Stimulated activated CD8-positive, alpha-beta memory T cell treated with anti-CD3 and anti-CD28 coated beads, Interleukin-15, amount 100 ng/mL, for 1 hour (primary cell): Measurements from ENCODE around the gene KSR1.
"Not testable (repeated sequence)": the region's sequence is repeated elsewhere in the genome, so short reads cannot be mapped to it uniquely, and the experiment has no call there.

ENCODE experiments used
- DNase-seq: peaks from one replicate; pipeline ENCODE4 v3.0.0-alpha.2; 2020; ENCODE audit warnings: low read depth

Gene KSR1

DNA sequence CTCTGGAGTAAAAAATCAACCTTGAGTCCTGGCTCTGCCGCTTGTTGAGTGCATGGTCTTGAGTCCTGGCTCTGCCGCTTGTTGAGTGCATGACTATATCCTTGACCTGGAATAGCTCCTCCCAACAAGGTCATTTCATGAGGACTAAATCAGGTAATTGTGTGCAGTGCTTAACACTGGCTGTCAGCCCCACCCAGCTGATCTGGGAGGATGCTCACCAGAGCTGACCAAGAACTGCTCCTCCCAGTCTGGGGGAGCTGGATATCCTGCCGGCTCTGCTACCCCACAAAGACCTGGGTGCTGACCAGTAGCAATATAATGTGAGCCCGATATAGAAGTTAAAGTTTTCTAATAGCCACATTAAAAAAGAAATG, 154.0 kb downstream of the KSR1 start:
- no peak for DNase-seq

DNA sequence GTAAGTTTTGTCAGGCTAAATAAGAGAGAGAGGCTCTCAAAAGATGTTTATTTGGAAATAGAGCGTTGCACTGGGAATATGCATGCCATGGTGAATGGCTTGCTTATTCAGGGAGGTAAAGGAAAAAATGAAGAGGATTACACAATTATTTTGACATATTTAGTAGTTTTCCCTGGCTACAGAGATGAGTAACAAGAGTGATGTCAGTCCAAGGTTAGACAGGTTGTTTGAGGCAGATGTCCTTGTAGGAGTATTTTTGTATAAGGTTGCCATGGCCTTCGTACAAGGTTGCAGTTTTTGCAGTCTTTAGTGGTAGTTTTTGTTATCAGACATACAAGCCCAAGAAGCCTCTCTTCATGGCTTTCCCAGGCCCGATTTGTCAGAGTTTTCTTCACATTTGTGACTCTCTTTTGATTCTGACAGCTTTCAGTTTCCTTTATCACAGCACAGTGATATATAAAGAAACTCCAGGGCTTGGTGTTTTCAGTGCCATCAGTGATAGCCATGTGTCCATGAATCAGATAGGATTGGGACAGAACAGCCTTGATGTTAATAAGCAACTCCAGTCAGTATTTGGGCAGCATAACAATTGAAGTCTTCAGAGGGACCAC, 156.0 kb downstream of the KSR1 start:
- DNase-seq: no peak

DNA sequence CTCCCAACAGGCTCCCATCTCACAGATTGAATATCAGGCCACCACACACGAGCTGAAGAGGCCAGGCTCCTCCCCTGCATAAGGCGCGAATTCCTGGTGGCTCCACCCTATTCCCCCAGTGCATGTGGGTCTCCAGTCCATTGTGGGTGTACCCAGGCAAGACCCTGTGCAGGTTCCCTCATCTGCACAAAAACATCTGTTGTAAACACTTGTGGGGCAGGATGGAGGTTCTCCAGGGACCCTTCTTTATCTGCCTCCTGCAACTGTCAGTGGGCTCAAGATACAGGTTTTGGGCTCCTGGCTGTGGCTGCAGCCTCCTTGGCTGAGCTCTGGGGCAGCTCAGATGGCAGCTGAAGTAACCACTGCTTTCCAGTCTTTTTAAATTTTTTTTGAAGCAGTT, 157.2 kb downstream of the KSR1 start:
- DNase-seq: no peak

DNA sequence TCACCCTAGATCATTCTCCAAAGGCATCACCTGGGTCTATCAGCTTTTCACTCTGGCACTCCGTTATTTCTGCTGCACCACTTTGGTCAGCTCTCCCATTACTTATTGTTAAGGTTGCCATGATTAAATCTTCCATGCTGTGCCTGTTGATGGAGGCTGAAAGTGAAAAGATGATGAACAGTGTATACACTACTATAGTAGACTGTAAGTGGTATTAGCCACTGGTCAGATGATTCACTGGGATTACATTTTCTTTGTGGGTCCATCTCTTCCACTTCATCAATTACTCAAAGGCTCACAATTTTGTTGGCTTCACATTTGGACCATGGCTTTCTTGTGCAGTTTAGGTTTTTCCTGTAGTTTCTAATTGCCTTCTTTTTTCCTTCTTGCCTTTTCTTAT, 158.9 kb downstream of the KSR1 start:
- DNase-seq: no peak

DNA sequence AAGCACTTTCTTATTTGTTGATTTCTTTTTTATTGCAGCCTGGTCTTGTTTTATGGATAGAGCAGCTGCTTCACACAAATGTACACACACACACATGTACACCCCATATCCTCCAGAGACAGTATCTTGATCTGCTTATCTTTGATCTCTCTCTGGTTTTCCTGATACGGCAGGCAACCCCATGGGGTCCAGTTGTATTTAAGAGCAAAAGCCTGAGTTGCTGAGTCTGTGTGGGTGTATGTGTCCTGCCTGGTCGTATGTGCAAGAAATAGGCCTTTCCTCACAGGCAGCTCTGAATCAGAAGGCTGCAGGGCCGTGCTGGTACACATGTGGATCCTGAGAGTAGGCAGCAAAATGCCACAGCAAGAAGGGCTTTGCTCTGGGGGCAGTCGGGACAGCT, 160.2 kb downstream of the KSR1 start:
- DNase-seq: no peak

DNA sequence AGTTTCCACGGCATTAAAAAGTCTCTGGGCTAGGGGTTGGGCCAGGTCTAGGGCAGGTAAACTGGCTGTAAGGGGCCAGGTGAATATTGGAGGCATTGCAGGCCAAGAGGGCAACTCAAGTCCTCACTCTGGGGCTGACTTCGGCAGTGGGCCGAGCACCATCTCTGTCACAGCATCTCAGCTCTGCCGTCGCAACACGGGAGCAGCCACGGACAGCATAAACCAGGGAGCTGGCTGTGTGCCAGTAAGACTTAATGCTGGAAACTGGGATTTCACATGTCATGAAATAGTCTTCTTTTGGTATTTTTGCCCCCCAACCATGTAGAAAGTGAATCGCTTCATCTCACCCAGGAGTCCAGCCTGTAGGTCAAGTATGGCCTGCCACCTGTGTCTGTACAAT, 162.2 kb downstream of the KSR1 start:
- no peak for DNase-seq

DNA sequence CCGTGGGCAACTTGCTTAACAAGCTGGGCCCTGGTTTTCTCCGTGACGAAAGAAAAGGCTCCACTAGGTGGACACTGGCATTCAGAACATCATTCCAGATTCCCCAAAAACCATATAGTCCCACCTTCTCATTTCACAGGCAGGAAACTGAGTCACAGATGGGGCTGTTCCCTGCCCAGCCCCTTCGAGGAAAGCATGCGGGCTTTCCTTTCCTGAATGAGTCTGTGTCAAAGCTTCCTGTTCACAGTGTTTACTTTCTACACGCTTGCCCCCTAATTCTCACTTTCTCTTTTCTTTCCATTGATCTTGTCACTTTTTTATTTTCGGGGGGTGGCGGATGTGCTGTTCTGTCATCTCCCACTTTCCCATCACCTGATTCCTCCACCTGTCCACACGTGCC, 164.5 kb downstream of the KSR1 start:
- DNase-seq: no peak

DNA sequence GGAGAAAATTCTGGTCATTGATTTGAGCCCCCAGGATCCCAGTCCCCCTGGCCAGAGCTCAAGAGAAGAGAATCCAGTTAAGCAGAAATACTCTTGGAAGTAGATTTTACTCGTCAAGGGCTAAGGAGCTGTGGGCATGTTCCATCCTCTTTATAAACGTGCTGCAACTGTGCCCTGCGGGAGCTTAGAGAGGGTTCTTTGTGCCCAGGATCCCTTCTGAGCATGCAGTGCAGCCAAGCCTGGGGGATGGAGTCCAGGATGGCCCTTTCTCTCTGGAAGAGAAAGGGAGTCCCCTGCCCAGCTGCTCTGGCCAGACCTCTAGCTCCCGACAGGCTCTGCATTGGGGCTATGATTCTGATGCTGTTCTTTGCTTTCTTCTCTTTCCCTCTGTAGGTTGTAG, 165.3 kb downstream of the KSR1 start:
- DNase-seq: no peak

DNA sequence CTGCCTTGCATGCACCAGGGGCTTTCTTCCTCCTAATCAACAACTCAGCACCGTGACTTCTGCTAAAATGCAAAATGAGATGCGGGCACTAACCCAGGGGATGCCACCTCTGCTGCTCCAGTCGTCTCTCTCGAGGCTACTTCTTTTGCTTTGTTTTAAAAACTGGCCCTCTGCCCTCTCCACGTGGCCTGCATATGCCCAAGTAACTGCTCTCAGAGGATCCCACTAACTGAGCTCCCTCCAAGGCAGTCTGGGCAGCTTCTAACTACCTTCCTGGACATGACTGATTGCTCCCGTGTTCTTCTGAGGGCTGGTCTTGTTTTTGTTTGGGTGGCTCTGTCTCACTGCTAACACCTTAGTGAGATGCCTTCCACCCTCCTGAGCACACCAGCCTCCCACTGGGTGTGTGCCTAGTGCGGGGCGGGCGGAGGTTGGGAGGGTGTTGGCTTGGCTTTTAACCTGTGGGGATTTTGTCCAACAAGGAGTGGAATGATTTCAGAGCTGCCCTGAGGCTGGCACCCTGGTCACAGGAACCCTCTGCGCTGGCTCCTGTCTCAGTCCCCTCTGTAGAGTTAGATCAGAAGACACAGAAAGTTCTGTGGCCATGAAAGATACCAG, 165.8 kb downstream of the KSR1 start:
- no peak for DNase-seq

DNA sequence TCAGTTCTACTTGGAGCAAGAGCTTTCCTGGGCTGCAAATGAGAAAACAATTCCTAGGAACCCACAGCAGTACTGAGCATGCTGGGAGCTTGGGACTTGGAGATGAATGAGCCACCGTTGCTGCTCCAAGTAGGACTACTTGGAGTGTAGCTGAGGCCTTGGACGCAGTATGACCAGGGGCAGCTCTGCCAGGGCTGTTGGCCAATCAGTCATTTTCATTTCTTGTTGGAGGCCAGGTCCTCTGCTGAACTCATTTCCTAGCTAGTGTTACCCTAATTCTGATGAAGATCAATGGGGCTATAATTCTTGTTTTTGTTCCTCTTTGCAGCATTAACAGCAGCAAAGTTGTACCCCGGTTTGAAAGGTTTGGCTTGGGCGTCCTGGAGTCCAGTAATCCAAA, 166.7 kb downstream of the KSR1 start:
- no peak for DNase-seq

DNA sequence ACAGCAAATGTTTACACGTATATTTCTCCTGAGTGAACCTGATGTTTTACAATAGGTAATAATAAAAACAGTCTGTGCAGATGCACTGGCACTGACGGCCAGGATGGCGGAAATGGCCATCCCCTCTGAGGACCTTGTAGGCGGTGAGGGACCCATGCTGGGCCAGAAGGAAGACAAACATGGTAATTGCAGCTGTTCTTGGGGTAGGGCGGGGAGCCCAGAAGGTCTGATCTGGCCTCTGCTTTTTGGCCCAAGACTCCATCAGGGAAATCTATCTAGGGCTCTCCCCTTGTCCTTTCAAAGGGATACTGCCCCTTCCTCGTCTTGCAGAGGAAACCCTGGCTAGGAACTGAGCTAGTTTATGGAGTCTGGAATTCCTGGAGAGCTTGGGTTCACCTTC, 167.4 kb downstream of the KSR1 start:
- DNase-seq: no peak

DNA sequence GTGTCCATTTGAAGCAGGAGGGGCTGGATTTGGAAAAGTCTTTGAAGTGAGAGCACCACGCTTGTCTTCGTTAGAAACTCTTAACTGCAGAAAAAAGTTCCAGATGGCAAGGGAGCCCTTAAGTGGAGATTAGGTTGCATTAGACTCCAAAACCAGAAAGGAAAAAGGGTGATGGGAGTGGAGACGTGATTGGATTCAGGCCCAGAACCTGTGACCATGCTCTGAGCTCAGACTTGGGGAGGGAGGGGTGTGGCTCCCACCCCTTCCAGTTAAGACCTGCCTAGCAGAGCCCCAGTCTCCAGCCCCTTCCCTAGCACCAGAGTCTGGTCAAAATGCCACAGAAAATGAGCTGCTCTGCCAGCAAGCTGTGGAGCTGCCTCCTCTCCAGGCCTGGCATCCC, 168.3 kb downstream of the KSR1 start:
- DNase-seq: no peak

DNA sequence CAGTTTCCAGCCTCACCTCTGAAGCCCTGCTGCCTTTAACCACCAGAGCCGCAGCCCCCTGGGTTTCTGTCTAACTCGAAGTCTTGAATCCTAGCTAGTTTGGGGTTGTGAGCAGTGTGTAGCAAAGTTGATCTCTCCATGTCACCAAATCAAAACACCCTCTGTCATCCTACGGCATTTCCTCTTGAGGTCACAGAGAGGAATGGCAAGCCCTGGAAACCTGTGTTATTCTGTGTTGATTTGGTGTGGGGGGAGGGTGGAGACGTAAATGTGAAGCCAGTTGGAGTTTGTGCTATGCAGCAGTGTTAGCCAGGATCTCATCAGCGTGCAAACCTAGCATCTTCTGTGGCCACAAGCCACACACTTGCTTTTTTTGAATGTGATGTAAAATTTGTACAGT, 169.6 kb downstream of the KSR1 start:
- DNase-seq: no peak

DNA sequence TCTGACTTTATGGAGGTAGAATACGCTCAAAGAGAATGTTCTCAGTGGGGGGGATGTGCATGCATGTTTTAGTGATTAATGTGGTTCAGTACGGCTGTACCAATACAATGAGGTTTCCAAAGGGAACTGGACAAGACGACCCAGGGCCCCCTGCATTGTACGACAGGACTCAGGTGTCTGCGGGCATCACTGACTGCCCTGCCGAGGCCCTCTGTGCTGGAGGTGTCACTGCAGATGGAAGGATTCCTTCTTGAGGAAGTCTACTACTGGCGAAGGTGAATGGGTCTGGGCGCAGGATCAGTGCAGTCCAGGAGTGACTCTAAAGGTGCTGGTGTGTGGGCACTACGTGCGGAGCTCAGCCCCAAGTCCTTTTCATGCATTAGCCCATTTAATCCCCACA, 171.3 kb downstream of the KSR1 start:
- no peak for DNase-seq

DNA sequence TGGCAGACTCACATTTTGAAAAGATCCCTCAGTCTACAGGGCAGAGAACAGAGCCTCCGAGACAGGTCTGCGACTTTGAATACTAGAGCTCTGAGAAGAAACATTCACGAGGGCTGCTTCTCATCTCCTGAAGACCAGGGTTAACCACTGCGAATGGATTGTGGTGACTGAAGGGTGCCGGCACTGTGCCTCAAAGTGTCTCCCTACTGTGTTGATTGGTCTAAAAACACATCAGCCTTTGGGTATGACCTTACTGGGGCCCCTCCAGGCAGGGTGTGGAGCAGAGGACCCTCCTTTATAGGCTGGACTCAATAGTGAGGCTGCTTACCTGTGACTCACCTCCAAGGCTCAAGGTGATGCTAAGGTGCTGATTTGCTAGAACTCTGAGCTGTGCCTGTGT, 172.1 kb downstream of the KSR1 start:
- DNase-seq: no peak

DNA sequence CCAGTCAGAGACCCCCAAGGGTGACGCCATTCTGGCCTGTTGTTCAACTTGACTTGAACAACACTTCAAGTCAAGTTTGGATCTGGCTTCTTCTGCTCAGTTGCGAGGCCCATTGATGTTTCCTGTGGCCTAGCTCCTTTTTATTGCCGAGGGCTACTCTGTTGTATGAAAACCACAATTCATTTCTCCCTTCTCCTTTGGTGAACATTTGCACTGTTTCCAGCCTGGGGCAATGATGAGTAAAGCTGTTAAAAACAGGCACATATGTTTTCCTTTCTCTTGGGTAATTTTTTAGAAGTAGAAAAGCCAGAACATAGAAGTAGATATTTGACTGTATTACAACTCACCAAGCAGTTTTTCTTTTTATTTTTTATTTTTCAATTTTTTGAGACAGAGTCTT, 173.0 kb downstream of the KSR1 start:
- not testable (repeated sequence) for DNase-seq

DNA sequence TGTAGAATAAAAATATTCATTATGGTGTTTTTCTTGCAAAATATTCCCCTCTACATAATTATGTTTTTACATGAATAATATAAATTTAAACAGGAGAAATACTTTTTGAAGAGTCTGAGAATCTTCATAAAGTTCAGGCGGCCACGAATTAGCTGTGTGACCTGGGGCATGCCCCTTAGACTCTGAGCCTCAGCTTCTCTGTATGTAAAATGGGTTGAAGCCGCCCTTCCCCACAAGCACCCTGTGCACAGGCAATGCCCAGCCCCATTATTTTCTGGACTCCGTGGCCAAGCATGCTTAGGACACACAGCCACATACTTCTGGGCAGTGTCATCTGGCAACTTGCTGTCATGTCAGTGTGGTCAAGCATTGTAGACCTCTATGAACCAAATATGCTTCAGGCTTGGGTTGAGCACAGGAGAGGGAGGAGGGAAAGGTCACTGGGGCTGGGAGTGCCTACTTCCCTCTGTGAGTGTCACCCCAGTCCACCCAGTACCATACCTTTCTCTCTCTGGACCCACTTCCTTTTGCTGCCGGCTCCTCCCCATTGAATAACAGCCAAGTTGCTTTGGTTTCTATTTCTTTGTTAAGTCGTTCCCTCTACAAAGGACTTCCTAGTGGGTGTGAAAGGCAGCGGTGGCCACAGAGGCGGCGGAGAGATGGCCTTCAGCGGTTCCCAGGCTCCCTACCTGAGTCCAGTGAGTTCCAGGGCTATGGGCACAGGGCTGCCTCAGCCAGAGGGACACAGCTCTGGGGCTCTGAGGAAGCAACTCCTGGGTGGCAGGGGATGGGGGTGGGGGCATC, 174.6 kb downstream of the KSR1 start, which contains the start of gene LGALS9:
Gene LGALS9, plus strand, starts transcription at position 582 of the 804 bp plus-strand sequence. Its CDS starts 78 bp downstream, at position 660.
- peak; percentile 12 for DNase-seq

DNA sequence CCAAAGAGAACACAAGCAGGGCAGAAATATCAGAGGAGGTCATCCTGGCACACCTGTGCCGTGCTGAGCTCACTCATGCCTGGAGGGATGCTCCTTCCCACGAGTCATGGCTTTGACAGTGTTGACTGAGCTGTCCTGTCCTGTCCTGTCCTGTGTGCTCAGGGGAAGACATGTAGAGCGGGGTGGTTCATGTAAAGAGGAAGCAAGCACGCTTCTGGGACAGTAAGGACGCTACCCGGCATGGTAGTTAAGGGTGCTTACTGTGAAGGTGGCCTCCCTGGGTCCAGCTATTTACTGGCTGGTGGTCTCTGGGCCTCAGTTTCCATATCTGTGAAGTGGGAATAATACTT, 175.1 kb downstream of the KSR1 start:
- DNase-seq: no peak

DNA sequence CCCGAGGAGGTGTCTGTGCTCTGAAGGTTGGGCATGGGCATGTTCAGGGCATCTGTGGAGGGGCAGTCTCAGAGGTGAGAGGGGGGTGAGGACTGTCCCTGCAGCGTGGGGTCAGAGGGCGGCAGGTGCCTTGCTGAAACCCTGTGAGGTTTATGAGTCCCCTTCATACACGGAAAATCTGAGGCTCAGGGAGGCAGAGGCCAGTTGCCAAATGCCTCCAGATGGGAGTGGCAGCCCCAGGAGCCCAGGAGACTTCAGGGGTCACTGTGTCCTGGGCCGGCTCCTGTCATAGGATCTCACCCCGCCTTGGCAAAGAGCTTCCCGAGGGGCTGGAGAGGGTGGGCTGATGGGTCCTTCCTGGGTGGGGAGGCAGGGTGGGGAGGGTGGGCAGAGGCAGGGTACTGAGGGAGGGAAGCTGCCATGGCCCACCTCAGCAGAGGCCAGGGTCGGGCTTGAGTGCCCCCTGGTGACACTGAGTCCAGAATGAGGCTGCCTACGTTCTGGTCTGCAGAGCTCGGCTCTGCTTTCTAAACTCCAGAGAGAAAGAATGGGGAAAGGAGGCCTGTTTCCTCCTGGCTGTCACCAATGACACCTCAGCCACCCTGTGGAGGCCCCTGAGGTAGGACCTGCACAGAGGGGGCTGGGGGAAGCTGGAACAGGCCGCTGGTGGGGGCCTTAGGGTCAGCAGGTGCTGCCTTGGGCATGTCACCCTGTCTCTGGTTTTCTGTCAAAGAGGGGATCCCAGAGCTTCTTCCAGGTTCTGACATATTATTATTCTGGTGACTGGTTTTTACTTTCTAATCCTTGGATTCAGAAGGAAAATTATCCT, 175.9 kb downstream of the KSR1 start:
- DNase-seq: no peak

DNA sequence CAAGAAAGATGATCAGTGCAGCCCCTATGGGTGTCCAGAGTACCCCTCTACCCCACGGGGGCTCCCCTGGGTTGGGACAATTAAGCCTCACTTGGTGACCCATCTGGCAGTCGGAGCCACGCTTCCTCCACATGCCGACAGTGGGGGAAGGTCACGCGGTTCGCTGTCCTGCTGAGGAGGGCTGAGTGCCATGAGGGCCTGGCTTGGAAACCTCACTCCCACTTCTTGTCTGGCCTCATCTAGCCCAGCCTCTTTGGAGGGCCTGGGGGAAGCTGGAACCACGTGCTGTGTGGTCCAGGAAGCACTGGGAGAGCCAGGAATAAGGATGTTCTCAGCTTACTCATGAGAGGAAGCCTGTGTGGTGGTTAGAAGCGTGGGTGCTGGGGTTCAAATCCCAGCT, 176.5 kb downstream of the KSR1 start:
- not testable (repeated sequence) for DNase-seq

DNA sequence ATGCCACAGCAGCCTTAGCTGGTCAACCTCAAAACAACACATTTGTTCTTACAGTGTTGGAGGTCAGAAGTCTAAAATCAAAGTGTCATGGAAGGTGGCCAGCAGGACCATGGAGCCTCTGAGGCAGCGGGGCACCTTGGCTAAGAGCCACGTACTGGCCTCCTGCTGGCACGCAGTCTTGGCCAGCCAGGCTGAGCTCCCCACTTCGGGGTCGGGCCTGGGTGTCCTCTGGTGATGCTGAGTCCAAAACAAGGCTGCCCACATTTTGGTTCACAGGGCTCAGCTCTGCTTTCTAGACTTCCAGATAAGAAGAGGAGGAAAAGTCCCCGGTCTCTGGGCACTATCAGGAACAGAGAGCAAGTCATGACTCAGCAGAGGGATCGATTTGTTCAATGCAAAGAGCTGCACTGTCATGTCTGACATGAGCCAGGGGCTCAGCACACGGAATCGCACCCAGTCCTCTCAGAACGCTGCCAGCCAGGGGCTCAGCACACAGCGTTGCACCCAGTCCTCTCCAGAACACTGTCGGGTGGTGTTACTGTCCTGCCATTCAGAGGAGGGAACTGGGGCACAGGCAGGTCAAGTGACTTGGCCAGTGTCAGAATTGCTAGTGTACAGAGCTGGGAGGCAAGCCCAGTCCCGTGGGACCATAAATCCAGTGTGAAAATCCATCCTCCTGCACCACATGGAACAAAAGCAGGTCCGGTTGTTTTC, 177.2 kb downstream of the KSR1 start:
- no peak for DNase-seq

DNA sequence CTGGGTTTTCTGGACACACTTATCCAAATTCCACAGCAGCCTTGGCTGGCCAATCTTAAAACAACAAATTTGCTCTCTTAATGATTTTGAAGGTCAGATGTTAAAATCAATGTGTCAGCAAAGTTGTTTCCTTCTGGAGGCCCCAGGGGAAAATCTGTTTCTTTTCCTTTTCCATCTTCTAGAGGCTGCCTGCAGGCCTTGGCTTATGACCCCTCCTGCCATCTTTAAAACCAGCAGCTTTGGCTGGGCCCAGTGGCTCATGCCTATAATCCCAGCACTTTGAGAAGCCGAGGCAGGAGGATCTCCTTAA, 177.7 kb downstream of the KSR1 start:
- no peak for DNase-seq
